ENCODE results near the gene SLC35F2. TPM values are rescaled to one million over a fixed set of nuclear protein-coding genes. Genes with fewer than 3 reads are reported as not detected.

Gene SLC35F2
- total and polyA plus RNA-seq, 2 of the 8 experiments (the other 6 are each of a cell fraction or from before 2014, with no cell fraction given), result 15.1 to 29.7 TPM

- TF ChIP-seq CHD7 (IDR thresholded peaks at IDR 0.05; ENCODE audit: insufficient replicate concordance, low read length) (no peak), SAP30 (IDR thresholded peaks at IDR 0.05; ENCODE audit: insufficient read depth, insufficient replicate concordance, low read length) (no peak), KDM1A (IDR thresholded peaks at IDR 0.05; ENCODE audit: borderline replicate concordance, low read length) (no peak), ATF2 (IDR thresholded peaks at IDR 0.05; ENCODE audit: low read length) (no peak), RFX5 (IDR thresholded peaks at IDR 0.05; ENCODE audit: borderline replicate concordance, low read depth, low read length) (no peak), CHD2 (IDR thresholded peaks at IDR 0.05; ENCODE audit: low read length) (no peak), SP4 (IDR thresholded peaks at IDR 0.05; ENCODE audit: low read length) (no peak), BRCA1 (IDR thresholded peaks at IDR 0.05; ENCODE audit: low read depth, low read length) (no peak), KDM4A (IDR thresholded peaks at IDR 0.05; ENCODE audit: low read depth, low read length, severe bottlenecking) (no peak)
Observed at GRCh38 chr11:107821199-107821927, 37.2 kb downstream of the SLC35F2 start (continued).

All from H1 (cell line).